Ishikawa (cell line): ENCODE results near the gene LDLRAP1.

Experiments used
- EGR1 ChIP-seq: IDR thresholded peaks from 2 replicates; pipeline ENCODE4 v1.6.1; 2012
- MAX ChIP-seq: IDR thresholded peaks from 2 replicates; pipeline ENCODE4 v1.6.1; 2012
- NFIC ChIP-seq: IDR thresholded peaks from 2 replicates; pipeline ENCODE4 v1.6.1; 2012
- TEAD4 ChIP-seq: IDR thresholded peaks from 2 replicates; pipeline ENCODE4 v1.6.1; 2012
- YY1 ChIP-seq: IDR thresholded peaks from 2 replicates; pipeline ENCODE4 v1.6.1; 2012; ENCODE audit warnings: low read depth

- TF ChIP-seq YY1 (no peak), TEAD4 (no peak), EGR1 (no peak), NFIC (no peak), MAX (no peak)
Measured at GRCh38 chr1:25579292-25580252, 36.2 kb downstream of the LDLRAP1 start.
